NCI-H2029 (cell line): Measurements from ENCODE around the gene LHFPL2.

Source experiments
- DNase-seq: peaks from one replicate; lab custom pipeline; 2025; lab: John Stamatoyannopoulos, UW

LHFPL2 gene

DNA sequence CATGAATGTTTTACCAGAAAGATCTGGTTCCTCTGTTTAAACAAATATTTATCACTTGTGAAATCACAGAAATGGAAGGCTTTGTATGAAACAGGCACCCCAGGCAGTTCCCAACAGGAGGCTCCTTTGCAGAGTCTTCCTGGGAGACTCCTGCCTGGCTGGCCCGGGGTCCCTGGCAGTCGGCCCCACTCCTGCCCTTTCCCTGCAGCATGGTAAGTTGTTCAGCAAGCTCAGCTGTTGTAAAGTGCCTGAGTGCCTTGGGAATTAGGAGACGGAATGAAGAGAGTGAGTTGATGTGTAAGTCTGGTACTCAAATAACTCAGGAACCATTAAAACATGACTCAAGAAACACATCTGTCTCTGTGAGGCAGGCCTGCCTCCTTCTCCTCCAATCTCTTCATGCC lies 17.5 kb upstream of the LHFPL2 start:
- DNase-seq = no peak

DNA sequence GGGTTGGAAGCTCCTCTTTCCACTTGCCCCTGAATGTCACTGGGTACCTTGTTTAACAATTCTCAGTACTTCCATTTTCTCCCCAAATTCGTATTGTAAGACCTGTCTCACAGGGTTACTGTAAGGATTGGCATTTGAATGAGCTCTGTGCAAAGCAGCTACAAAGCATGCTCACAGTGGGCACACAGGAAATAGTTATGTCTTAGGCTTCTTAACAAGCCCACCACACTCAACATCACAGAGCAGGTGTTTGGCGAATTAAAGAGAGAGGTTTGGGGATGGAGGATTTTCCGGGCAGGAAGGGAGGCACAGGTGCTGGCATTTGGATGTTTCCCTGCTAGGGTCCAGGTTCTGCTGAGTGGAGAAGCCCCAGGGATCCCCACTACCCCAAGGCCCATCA lies 17.0 kb upstream of the LHFPL2 start:
- DNase-seq = no peak

DNA sequence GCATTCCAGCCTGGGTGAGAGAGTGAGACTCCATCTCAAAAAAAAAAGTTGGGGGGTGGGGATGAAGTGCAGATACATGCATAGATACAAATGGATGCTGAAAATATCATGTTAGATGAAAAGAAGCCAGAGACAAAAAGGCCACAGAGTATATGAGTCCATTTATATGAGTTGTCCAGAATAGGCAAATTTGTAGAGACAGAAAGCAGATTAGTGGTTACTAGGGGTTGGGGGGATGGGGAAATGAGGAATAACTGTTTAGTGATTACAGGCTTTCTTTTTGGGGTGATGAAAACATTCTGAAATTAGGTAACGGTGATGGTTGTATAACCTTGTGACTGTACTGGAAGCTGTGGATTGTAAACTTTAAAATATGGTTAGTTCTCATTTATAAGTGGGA lies 13.8 kb upstream of the LHFPL2 start:
- DNase-seq = no peak

DNA sequence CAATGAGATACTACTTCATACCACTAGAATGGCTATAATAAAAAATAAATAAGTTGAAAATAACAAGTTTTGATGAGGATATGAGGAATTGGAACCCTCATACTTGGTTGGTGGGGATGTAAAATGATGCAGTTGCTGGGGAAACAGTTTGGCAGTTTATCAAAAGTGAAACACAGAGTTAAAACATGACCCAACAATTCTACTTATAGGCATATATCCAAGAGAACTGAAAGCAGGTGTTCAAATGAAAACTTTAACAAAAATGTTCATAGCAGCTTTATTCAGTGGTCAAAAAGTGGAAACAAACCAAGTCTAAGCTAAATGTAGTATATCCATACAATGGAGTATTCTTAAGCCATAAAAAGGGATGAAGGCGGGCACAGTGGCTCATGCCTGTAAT lies 13.1 kb upstream of the LHFPL2 start:
- no peak for DNase-seq

DNA sequence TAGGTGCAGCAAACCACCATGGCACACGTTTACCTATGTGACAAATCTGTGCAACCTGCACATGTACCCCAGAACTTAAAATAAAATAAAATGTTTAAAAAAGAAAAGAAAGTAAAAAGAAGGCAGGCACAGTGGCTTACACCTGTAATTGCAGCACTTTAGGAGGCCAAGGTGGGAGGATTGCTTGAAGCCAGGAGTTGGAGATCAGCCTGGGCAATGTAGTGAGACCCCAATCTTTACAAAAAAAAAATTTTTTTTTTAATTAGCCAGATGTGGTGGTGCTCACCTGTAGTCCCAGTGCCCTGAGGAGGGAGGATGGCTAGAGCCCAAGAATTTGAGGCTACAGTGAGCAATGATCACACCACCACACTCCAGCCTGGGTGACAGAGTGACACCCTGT lies 12.5 kb upstream of the LHFPL2 start:
- no peak for DNase-seq

DNA sequence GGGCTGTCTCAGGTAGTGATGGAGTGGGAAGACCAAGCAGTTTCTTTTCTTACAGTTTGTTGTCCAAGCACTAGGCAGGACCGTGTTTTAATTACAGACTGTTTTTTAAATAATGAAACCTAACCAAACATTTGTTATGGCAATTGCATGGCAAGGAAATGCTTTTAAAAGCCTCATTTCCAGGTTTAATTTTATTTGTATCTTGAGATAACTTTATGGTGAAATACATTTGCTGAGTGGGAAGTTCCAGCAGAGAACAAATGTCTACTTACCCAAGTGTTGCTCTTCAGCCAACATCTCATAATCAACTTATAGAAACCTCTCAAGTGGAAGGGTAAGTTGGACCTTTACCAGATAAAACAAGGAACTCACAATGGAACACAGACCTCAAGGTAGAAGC lies 11.8 kb upstream of the LHFPL2 start:
- DNase-seq = no peak

DNA sequence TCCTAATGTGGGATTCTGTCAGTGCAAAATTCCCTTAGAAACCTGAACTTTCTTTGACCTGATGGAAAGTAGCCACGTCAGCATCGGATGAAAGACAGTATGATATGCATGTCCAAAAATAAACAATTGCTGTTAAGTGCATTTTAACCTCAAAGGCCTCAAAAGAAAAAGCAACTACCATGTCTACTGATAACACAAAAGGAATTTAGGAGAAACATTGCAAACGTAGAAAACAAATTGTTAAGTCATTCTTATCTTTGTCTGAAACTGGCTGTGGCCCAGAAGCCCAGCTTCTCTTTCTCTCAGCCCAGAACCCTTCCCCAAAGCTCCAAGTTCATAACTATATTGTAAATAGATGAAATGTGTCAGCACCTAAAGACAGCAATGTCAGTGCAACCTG lies 11.1 kb upstream of the LHFPL2 start:
- DNase-seq = no peak

DNA sequence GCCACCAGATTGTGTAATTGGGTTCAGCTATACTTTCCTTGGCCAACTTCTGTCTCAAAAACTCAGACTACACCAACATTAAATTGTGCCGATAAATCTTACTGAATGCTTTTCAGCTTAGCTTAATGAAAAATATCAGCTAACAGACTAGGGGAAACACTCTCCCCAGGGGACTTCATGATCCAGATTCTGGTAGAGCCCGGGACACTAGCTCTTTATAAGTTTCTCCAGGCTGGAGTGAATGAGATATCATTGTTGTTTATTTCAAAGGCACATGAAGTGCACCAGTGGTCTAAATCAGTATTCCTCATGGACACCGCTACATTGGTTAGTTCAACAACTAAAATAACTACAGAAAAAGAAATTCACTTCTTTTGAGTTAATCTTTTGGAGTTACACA lies 10.5 kb upstream of the LHFPL2 start:
- DNase-seq = no peak

DNA sequence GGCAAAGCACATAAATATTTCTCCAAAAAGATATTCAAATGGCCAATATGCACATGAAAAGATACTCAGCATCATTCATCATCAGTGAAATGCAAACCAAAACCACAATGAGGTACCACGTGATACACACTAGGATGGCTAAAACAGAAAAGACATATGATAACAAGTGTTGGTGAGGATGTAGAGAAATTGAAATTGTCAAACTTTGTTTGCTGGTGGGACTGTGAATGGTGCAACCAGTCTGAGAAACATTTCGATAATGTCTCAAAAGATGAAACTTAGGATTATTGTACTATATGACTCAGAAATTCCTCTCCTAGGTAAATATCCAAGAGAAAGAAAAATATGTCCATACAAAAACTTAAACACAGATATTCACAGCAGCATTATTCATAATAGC lies 8.6 kb upstream of the LHFPL2 start:
- DNase-seq = no peak

DNA sequence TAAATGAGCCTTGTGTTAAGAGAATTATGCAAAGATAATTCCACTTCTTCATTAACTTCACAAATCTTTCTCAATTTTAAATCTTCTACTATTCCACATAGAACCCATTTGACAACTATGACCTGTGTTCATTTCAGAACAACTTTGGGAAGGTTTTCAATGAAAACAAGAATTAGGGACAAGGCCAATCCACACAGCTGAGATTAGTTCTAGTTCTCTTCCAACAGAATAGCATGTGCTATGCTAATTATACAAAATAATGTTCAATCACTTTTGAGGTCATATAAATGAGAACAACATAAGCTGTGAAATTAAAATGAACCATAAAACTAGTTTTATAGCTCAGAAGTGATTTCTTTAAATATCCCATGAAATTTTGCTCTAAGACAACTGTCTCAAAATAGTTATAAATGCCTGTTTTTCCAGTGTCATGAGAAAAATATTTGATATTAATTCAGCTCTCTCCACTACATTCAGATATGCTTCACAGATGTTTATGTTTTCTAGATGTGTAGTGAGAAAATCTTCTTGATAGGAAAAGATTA lies 7.2 kb upstream of the LHFPL2 start:
- DNase-seq = no peak

DNA sequence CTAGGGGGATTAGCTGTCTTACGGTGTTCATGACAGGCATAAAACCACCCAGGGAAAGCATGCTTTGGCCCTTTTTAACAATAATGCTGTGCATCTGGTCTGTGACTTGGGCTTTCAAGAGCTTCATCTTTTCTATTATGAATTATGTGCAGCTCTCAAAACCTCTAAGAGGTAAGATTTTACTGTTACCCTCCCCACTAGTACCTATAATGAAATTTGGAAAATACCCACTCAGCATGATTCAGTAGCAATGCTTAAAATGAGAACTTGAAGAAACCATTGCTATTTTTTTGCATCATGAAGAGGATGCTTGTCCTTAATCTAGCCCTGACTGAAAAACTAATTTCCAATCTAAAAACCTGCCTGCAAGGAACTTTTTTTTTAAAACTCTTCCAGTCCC lies 5.8 kb upstream of the LHFPL2 start:
- no peak for DNase-seq

DNA sequence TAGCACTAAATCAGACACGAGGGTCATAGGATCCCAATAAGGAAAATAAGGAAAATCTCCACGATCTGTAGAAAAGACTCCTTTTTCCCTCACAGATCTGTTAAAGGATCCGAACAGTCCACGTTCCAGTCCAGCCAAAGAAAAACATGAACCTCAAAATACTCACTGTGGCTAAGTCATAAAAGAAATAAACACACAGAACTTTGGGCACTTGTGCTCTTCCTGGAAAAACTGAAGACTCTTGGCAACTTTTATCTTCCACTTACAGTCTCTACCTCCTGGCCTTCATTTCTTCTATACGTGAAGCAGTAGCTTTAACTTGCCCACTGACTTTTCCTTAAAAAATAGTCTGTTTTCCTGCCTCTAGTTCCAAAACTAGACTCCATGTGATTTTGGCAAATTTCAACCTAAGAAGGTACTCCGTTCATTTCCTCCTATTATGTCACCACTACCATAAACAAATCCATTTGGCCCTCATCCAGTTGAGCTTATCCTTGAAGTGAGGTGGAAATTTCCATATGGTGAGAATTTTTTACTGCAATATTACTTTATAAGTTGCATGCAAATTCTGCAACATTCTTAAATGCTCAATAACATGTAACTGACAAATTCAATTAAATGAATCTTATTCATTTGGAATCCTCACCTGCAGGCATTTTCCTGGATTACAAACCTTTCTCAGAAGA lies 5.3 kb upstream of the LHFPL2 start:
- DNase-seq = no peak

DNA sequence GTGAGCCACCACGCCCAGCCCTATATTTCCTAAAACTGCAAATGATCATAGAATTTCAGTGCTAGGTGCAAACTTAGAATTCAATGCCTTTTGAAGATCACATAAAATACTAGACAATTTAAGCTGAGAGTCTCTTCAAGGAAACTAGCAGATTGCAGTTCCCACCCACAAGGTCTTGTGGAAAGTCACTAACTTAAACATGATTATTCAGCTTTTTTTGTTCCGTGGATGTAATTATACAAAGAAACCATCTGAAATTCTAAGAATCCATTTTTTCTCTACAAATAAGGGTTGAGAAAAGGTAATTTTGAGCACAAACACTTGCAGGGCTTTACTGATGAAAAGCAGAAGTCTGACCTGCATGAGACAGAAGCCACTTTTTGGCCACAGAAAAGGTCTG lies 4.5 kb upstream of the LHFPL2 start:
- DNase-seq = no peak

DNA sequence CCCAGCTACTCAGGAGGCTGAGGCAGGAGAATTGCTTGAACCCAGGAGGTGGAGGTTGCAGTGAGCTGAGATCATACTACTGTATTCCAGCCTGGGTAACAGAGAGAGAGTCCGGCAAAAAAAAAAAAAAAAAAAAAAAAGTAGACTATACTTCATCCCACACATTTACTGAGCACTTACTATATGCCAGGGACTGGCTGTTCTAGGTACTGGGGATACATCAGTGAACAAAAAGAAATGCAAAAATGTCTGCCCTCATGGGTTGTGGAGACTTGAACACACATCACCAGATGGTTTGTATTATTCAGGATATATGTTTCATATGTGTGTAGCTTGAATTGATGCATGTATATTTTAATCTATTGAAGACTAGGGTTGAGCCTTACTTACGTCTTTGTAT lies 2.9 kb upstream of the LHFPL2 start:
- no peak for DNase-seq

DNA sequence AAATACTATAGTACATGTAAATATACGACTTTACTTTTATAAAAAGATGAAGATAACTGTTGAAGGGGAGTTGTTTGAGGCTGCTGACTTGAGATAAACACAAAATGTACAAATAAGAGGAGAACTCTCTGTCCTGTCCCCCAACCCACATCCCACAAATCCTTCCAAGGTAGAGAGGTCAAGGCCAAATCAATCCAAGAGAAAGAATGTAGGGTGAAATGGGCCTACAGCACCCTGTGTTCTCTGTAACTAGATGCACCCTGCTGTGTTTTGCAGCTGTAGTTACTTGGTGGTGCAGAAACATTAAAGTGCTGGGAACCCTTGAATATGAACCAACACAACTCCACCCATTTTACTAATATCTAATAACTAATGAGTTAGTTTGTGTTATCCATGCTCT lies 2.0 kb upstream of the LHFPL2 start:
- no peak for DNase-seq

DNA sequence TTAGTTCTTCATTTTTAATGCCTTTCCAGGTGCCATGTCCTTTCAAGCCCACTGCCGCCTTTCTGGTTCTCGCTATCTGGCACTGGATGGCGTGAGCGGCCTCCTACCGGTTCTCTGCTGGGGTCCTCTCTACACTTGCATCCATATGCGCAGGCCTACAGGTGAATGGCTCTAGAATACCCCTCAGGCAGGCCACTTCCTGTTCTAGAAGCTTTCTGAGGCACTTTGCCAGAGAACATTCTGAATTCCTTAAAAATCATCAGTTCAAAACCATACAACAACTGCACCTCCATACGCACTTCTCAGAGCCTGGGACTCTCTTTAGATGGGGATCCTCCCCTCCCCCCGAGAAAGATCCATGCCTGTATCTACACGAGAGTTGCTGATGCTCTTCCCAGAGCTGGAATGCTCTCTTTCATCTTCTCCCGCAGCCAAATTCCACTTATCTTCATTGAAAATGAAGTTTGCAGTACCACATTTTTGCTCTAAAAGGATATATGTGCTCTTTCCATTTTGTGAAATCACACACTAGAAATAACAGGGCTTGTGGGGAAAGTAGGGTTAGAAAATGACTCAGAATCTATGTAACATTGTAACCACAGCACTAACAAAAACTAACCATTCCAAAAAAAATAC lies 1.4 kb upstream of the LHFPL2 start:
- DNase-seq = no peak

DNA sequence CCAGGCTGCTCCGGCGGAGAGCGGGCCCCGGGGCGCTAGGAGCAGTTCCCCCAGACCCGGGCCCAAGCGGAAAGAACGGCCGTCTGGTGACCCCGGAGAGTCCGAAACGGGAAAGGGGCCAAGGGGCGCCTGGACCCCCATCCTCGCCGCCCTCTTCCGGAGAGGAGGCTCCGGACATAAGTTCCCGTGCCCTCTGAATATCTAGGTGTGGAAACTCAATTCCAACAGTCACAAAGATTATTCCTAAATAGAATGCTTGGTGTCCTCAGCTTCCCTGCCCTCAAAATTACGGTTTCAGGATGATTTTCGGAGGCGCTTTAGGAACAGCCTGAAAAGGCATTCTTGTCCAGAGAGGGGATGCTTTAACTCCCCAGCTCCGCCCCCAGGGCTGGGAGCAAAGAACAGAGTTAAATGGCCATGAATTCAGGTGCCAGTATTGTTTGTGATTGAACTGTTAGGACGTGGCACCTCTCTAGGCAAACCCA lies 681 bp upstream of the LHFPL2 start:
- no peak for DNase-seq

DNA sequence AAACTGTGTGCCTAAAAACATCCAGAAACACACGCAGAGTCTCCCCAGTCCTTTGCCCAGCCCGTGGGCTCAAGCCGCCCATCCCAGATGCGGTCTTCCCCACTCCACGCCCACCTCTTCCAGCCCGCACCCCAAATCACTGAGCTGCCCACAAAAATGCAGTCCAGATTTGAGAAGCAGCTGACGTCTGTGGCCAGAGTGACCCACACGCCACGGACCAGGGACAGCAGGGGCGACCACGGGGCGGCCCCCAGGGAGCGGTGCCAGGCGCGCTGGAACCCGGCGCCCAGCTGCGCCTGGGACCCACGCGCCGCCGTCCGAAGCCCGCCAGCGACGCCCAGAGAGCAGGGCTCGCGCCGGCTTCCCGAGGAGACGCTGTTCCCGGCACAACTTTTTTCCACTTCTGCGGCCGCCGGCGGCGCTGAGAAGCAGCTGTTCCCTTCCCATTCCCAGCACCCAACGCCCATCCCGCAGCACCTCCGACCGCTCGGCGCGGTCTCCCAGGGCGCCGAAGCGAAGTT lies 674 bp downstream of the LHFPL2 start:
- no peak for DNase-seq

DNA sequence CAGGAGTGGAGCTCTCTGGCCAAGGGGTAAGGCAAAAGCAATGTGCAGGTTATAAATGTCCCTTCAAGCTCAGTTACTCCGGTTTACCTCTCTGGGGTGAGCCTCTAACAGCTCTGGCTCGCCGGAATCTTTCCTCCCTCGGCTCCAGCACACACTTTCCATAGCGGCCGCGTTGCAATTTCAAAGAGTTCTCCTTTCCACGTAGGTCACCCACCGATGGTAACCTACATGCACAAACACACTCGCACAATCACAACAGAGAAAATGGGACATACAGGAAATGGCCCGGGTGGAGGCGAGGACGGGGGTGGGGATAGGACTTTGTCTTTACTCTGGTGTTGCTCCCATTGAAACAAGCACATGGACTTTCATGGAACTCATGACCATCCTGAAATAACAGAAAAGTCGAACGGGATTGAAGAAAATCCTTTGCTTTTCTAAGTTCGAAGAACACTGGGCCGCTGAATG lies 1.2 kb downstream of the LHFPL2 start:
- DNase-seq = no peak

DNA sequence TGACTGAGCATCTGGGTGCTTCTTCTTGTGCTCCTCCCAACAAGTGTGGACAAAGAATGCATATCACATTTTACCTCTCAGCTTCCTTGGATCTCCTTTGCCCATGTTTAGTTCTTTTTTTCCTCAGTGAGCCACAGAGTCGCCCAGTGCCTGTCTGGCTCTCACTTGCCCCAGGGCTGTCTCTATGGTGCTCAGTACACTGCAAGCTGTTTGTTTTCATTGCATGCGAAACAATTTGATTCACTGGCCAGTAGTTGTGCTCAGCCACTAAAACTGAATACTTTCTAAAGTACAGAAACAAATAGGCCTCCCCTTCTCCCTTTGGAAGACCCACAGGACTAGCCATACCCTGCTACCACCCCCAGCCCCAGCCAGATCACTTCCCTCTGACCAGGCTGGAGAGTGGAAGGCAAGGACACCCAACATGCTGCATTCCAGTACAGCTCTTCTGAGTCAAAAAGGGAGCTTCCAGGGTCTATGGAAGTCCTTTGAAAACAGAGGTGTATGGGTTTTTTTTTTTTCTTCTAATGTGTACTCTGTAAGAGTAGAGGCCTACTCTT lies 3.8 kb downstream of the LHFPL2 start:
- no peak for DNase-seq

DNA sequence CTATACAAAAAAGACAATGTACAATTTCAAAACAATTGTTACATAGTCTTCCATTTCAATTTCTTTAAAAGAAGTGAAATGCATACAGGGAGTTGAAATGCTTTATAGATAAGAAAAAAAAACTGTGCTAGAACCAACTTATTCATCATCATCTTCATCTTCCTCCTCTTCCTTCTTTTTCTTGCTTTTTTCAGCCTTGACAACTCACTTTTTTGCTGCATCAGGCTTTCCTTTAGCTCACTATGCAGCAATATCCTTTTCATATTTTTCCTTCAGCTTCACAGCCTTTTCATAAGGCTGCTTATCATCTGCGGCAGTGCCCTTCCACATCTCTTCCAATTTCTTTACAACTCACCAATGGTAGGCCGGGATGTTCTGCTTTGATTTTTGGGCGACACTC lies 4.4 kb downstream of the LHFPL2 start:
- no peak for DNase-seq

DNA sequence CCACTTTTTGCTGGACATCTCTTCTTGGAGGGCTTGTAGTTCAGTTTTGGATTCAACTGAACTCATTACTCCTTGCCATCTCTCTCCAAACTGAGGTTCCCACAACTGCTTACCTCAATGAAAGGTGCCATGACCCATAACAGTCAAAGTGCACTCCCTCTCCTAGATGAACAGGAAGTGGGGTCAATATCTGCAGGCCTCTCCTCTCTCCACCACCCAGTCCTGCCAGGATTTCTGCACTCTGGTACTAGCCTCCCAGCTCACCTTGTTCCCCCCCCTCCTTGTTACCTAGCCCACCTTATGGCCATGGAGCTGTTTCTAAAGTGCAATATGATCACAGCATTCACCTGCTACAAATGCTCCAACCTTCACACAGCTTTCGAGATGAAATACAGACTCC lies 5.9 kb downstream of the LHFPL2 start:
- DNase-seq = no peak
